H1 (cell line): Measurements from ENCODE around the gene PRKCH.

Experiments
- CBX5 ChIP-seq: fragments of 300-800, 300-1000 bp; sonication (generic); IDR thresholded peaks from 2 replicates; pipeline ENCODE4 v1.7.1; 2016; ENCODE audit warnings: antibody characterized with exemption, low read length, low read depth
- POLR2A ChIP-seq, 2 experiments: IDR thresholded peaks; 1 replicate in 1 of 2; 2 replicates in 1 of 2; pipeline ENCODE4 v1.6.1; 2011; ENCODE audit warnings: low read depth in 2 of 2, low read length in 2 of 2, mild to moderate bottlenecking in 2 of 2; ENCODE audit errors: control extremely low read depth in 1 of 2
- POLR2AphosphoS5 ChIP-seq: IDR thresholded peaks from 2 replicates; pipeline ENCODE4 v1.6.1; 2011; ENCODE audit warnings: low read depth, low read length
- TBP ChIP-seq: IDR thresholded peaks from 2 replicates; pipeline ENCODE4 v1.6.1; 2011; ENCODE audit warnings: low read depth, low read length, improper control_type of control experiment

- TF ChIP-seq TBP (no peak), POLR2AphosphoS5 (no peak), POLR2A (IDR thresholded peaks at IDR 0.05; ENCODE audit: control extremely low read depth in 1 of 2, low read depth in 2 of 2, low read length in 2 of 2) (no peak), CBX5 (no peak)
These were observed 43.6 kb upstream of the PRKCH start for GRCh38 chr14:61277784-61278183.
